HUDEP-2 (cell line): ENCODE measurements around the gene PXDN.

Source experiments
- DNase-seq, 76 experiments: peaks; one replicate each; lab custom pipeline; 2025; ENCODE audit not compliant: unreplicated experiment in 76 of 76; lab: John Stamatoyannopoulos, UW

PXDN gene

GRCh38 chr2:1674276-1674675 is 70.0 kb downstream of the PXDN start:
- DNase-seq, result no peak

DNA sequence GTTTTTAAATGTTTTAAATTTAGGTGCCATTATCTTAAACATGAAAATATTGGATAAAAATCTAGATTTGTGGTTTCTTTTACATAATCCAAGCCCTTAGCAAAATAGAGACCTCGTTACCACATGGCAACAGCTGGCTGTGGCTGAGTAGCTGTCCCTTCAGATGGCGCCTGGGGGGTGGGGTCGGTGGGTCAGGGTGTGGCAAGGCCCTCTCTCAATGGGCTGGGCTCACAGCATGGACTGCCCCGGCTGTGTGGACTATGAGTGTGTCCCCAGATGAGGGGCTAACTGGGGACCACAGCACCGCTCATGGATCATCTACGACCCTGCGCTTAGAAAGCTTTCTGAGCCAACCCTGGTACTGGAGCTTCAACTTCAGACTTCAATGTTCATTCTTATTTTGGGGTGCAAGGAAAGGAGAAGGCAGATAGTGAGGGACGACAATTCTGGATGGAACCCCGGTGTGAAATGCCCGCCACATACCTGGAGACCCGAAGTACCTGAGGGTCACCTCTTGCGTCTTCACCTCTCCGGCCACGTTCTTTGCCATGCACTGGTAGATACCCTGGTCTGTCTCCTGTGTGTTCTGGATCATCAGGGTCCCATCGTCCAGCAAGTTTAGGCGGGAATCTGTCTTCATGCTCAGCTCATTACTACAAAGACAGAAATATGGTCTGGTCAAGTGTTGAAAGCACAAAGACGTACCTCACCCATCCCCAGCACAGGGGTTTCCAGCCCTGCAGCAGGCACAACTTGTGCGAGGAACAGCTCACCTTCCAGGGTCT is 71.0 kb downstream of the PXDN start:
- no peak for DNase-seq

DNA sequence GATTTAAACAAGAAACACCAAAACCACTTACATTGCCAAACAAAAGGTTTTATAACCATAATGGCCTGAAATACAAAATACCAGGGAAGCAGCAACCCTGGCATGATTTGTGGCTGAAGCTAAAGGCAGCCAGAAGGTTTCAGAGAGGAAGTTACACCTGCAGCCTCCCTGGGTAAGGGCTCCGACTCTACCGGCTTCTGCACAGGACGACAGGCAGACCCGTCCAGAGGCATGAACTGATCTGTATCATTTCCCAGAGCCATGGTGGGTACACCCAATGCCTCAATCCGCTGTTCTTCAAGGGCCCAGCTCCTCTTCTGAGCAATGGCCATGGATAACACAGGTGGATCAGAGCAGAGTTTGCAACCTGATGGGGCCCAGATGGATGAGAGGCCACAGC is 71.6 kb downstream of the PXDN start:
- DNase-seq, result no peak

- DNase-seq, result no peak
These were observed 72.4 kb downstream of the PXDN start for GRCh38 chr2:1671916-1672315.

DNA sequence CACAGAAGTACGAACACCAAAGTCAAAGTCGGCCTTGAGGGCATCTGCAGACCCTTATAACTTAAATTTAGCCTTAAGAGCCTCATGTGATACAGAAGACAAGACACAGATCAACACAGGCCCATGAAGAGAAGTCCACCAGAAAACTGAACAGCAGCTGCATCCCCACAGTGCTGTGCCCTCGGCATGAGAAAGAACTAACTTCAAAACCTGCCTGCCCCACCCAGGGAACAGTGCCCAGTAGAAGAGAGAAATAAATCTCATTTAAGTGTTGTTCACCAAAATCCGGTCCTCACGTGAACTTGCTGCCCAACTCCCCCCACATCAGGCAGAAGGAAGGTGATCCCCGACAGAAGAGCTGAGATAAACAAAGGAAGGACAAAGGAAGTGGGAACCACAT is 73.7 kb downstream of the PXDN start:
- no peak for DNase-seq

GRCh38 chr2:1665761-1666505 is 78.4 kb downstream of the PXDN start:
- no peak for DNase-seq

DNA sequence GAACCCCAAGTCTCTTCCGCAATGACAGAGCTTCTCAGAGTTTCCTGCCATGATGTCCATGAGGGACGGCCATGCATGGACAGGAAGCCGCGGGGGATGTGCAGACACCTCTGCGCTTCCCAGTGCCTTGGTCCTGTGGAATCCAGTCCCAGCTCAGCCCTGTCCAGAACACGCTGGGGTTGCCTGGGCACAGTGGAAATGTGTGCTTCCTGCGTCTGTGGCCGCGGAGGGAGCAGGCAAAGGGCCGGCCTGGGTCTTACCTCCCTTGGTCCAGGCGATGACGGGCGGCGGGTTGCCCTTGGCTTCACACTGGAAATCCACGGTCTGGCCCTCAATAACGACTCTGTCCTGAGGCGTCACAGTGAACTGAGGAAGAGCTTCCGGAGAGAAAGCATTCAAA is 79.6 kb downstream of the PXDN start:
- DNase-seq, result no peak

DNA sequence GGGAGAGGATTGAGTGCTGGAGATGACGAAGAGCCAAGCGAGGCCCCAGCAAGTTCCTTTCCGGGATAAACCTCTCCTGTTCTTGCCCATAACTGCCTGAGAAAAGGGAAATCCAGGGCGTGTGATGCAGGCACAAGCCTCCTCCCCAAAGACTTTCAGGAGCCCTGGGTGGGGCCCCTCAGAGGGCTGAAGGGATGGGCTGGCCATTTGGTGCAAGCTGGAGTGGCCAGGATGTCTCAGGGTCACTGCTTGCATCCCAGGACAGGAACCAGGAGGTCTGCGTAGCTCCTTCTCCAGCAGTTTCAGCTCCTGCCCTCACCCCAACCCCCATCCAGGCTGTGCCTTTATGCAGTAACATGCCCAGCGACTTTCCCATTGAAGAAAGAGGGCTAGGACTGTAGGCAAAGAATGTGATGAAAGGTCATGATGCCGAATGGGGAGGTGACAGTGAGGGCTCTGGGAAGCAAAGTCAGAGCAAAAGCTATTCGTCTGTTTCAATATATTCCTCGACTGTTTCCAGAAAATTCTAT is 80.2 kb downstream of the PXDN start:
- no peak for DNase-seq

- DNase-seq, result no peak
These were observed 80.7 kb downstream of the PXDN start for GRCh38 chr2:1663621-1664020.

- no peak for DNase-seq
These were observed 81.6 kb downstream of the PXDN start for GRCh38 chr2:1662606-1663180.

- DNase-seq, result no peak
These were observed 82.3 kb downstream of the PXDN start for GRCh38 chr2:1661891-1662605.

DNA sequence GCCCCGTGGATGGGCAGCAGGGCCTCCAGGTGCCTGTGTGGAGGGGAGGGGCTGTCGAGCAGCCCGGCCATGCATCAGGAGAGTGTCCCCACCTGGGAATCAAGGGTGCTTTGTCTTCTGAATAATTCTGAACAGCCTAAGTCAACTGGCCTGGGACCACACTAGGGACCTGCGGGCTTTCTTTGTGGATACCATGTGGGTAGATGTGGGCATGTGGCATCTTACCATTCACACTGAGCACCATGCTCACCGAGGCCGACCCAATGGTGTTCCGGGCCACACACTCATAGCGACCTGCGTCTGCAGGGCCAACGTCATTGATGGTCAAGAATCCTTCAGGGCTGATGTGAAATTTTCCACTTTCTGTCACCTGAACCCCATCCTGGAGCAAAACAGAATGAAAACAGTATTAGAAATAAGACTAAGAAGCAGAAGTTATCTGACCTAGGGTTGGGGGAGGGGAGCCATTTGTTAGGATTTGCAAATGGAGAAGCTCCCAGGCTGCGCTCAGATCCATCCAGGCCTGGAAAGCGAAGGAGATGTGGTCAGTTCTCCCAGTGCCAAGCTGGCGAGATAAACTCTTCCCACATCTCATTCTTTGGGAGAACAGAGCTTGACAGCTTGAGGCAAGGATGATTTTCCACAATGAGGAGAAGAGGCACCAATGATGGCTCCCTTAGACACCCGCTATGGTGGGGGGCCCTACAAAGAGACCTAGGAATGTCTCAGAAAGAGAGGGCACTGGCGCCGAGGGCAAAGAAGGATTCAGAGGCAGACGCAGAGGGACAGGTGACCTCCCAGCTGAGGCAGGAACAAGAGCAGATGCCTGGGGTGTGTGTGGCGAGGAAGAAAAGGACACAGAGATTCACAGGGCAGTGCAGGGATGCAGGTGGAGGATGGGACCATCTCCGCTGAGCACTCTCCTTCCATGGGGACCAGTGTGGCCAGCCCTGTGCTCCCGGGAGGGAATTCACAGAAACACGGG is 83.4 kb downstream of the PXDN start:
- DNase-seq, result no peak

DNA sequence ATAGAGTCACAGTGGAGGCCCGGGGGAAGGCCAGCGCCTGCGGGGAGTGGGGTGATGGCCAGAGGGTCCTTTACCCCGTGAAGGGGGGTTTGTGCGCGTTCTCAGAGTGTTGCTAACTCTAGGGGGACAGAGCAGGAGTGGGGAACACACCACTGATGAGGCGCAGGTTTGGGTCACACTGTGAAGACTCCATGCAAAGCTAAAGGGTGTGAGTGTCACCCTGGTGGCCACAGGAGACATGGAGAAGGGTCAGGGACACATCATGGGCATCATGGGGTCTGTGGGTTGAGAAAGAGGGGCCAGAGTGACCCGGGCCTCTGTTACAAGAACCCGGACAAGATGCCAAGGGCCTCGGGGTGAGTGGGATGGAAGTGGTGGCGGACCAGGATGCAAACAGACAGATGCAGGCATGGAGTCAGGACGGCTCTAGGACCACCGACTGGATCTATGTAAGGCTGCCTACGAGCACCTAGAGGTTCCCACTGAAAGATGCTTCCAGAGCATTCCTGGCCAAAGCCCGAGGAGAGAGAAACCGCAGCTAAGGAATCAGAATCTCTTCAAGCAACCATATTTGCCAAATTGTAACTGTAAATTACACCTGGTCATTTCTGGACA is 84.3 kb downstream of the PXDN start:
- no peak for DNase-seq

- no peak for DNase-seq
These were observed 85.7 kb downstream of the PXDN start for GRCh38 chr2:1658394-1659151.

- DNase-seq, result no peak
These were observed 87.1 kb downstream of the PXDN start for GRCh38 chr2:1656961-1657841.

DNA sequence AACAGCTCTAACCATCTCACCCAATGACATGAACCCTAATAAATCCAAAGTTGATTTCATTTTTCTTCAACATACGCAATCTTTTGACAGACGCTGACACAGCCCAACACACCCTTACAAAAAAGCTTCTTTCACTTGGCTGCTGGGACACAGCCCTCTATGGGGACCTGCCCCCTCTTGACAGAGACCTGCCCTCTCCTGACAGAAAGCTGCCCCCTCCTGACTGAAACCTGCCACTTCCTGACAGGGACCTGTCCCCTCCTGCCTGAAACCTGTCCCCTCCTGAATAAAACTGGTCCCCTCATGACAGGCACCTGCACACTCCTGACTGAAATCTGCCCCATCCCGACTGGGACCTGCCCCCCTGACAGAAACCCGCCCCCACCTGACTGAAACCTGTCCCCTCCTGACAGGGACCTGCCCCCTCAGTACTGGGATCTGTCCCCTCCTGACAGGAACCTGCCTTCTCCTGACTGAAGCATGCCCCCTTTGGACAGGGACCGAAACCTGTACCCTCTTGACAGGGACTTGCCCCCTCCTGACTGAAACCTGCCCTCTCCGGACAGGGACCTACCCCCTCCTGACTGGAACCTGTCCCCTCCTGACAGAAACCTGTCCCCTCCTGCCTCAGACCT is 87.9 kb downstream of the PXDN start:
- no peak for DNase-seq

GRCh38 chr2:1655461-1655860 is 88.9 kb downstream of the PXDN start:
- DNase-seq, result no peak
